Stomach (tissue), 4 donors: ENCODE measurements around the gene OR4E2.

Experiments
- CTCF ChIP-seq, 7 experiments: fragments of 450-650 bp in 4 of 7; fragments of 200-600 bp in 3 of 7; sonication (generic) in 3 of 7; IDR thresholded peaks; one replicate each; pipeline ENCODE4 v1.5.1; 2016 to 2019; ENCODE audit warnings: antibody characterized with exemption in 7 of 7, control low read depth in 2 of 7, mild to moderate bottlenecking in 1 of 7
- EP300 ChIP-seq: sonication (generic); formaldehyde crosslinking; IDR thresholded peaks from one replicate; pipeline ENCODE4 v1.6.1; 2017; ENCODE audit warnings: antibody characterized with exemption

- TF ChIP-seq CTCF (IDR thresholded peaks at IDR 0.05) (no peak), EP300 (no peak)
Observed at GRCh38 chr14:21653331-21653885, at the start of gene OR4E2.
